Adrenal gland (tissue), 12 donors: ENCODE data around the gene KDM6B. TPM values are rescaled to one million over a fixed set of nuclear protein-coding genes. Genes with fewer than 3 reads are reported as not detected.

Experiments
- DNase-seq, 7 donors: peaks; one replicate each; pipeline ENCODE4 v3.0.0-alpha.2; 2019 to 2020
- H3K27ac ChIP-seq, 5 donors: fragments of 200-600 bp; sonication (generic) in 4 of 5; 1 replicate in 3 of 5; 2 replicates in 2 of 5; pipeline versions ENCODE4 v1.5.1 to v1.8.0; 2016 to 2020; ENCODE audit warnings: mild to moderate bottlenecking in 1 of 5
- H3K27me3 ChIP-seq: fragments of 200-600 bp; 2 replicates; pipeline ENCODE4 v1.8.0; 2021
- H3K36me3 ChIP-seq, 2 donors: fragments of 200-600 bp; replicated peaks in 1 of 2; 1 replicate in 1 of 2; 2 replicates in 1 of 2; pipeline versions ENCODE4 v1.5.1 to v1.8.0; 2018 to 2022
- H3K4me1 ChIP-seq, 2 donors: fragments of 200-600 bp; replicated peaks in 1 of 2; 1 replicate in 1 of 2; 2 replicates in 1 of 2; pipeline versions ENCODE4 v1.5.1 to v1.8.0; 2018 to 2021
- H3K4me3 ChIP-seq, 4 donors: fragments of 200-600 bp; sonication (generic) in 3 of 4; one replicate each; pipeline ENCODE4 v1.5.1; 2016 to 2018
- H3K9me3 ChIP-seq, 3 donors: fragments of 200-600 bp; sonication (generic) in 1 of 3; replicated peaks in 1 of 3; 1 replicate in 2 of 3; 2 replicates in 1 of 3; pipeline versions ENCODE4 v1.5.1 to v1.8.0; 2016 to 2021
- POLR2A ChIP-seq, 2 donors: fragments of 450-650 bp; IDR thresholded peaks; one replicate each; pipeline ENCODE4 v1.6.1; 2017; ENCODE audit warnings: antibody characterized with exemption in 2 of 2, mild to moderate bottlenecking in 2 of 2, moderate library complexity in 1 of 2
- WGBS, 4 donors: extraction: QIAGEN DNeasy Blood & Tissue Kit in 2 of 4; methylation state at CpG; one replicate each; pipeline versions ENCODE4 v1.1.5 to v1.1.7; 2013 to 2017; 5-methylcytosine and 5-hydroxymethylcytosine counted together
- intact Hi-C, 2 donors: fragments of 100-400 bp; cut with DNase I; formaldehyde crosslinking; loops; one replicate each; pipeline versions ENCODE4 v1.14.1 to v1.15.0; 2022 to 2023
- polyA plus RNA-seq, 3 donors: library from polyadenylated mRNA; stranded (reverse); fragments of 200-250 nt in 2 of 3; fragments of 350-450 nt in 1 of 3; fragmentation: Illumina TruSeq in 1 of 3; extraction: RNeasy Lipid Tissue Mini Kit (QIAGEN cat#74804) in 1 of 3; gene quantifications; one replicate each; pipeline ENCODE4 v1.2.3, GENCODE V29; 2013 to 2014
- total RNA-seq, 9 donors: library from RNA; depleted of rRNA in 4 of 9; stranded (reverse); fragments of >200 nt in 4 of 9; fragments of 120-200 nt in 1 of 9; fragmentation: NEBNext Ultra II Directional in 1 of 9; extraction: Animal tissue kit (Norgen Biotek cat#: 25700) in 1 of 9; gene quantifications; one replicate each; pipeline versions ENCODE4 v1.1.0 to v1.2.4, GENCODE V29; 2013 to 2023
- TF ChIP-seq, protein P1 (sequence below), 6 experiments: fragments of 450-650 bp in 4 of 6; fragments of 200-600 bp in 2 of 6; sonication (generic) in 1 of 6; IDR thresholded peaks; 1 replicate in 5 of 6; 2 replicates in 1 of 6; pipeline versions ENCODE4 v1.5.1 to v1.8.0; 2016 to 2021; ENCODE audit warnings: antibody characterized with exemption in 6 of 6, mild to moderate bottlenecking in 2 of 6, moderate library complexity in 1 of 6
- donor health status: healthy with polysubstance abuse.
- donor health status: Bipolar disorder and iron deficiency.
- donor health status: DM: yes; HTN: yes; CAD: no.
- donor health status: DM: no; HTN: no; CAD: no.
- donor health status: DM: no; HTN: no; CAD: no.
- donor health status: DM: yes; HTN: yes; CAD: no.

Gene KDM6B
- total and polyA plus RNA-seq, 12 donors = 2.2 to 35.9 (median 11.2) TPM

DNA sequence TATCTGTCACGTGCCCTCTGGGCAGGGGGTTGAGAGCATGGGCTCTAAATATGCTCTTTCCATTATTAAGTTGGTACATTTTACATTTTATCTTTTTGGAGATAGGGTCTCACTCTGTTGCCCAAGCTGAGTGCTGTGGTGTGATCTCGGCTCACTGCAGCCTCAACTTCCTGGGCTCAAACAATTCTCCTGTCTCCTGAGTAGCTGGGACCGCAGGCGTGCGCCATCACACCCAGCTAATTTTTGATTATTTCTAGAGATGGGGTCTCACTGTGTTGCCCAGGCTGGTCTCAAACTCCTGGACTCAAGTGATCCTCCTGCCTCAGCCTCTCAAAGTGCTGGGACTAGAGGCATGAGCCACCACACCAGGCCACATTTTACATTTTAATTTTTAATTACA lies 43.9 kb upstream of the KDM6B start:
- intact Hi-C loops = no loop called here

DNA sequence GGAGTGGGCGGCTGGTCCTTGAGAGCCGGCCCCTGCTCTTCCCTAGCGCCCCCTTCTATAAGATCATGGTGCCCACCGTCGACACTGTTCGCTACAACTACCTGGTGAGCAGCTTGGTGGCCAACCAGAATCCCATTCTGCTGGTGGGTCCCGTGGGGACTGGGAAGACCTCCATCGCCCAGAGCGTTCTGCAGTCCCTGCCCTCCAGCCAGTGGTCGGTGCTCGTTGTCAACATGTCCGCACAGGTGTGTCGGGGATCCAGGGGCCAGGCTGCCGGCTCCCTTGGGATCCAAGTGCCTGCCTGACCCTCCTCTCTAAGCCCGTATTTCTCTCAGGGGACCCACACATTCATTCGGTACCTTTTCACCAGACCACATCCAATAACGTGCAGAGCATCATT lies 41.4 kb upstream of the KDM6B start:
- Histone ChIP-seq H3K27me3 (no peaks in the 10 kb centered on the region), H3K9me3 (no peaks in the 10 kb centered on the region), H3K4me1 (no peaks in the 10 kb centered on the region), H3K27ac (no peak overlapping the region), H3K36me3 (no peaks in the 10 kb centered on the region), H3K4me3 (no peak overlapping the region)
- TF ChIP-seq, protein P1, sequence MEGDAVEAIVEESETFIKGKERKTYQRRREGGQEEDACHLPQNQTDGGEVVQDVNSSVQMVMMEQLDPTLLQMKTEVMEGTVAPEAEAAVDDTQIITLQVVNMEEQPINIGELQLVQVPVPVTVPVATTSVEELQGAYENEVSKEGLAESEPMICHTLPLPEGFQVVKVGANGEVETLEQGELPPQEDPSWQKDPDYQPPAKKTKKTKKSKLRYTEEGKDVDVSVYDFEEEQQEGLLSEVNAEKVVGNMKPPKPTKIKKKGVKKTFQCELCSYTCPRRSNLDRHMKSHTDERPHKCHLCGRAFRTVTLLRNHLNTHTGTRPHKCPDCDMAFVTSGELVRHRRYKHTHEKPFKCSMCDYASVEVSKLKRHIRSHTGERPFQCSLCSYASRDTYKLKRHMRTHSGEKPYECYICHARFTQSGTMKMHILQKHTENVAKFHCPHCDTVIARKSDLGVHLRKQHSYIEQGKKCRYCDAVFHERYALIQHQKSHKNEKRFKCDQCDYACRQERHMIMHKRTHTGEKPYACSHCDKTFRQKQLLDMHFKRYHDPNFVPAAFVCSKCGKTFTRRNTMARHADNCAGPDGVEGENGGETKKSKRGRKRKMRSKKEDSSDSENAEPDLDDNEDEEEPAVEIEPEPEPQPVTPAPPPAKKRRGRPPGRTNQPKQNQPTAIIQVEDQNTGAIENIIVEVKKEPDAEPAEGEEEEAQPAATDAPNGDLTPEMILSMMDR (IDR thresholded peaks at IDR 0.05) = no peak
- no peak for TF ChIP-seq POLR2A (IDR thresholded peaks at IDR 0.05)
- DNase-seq = no peak
- WGBS, 4 donors = 87 to 95% (median 89%) methylated on average over 17 of the region's 17 CpGs
- intact Hi-C loops = no loop called here

More for the DNA sequence above, 43.9 kb upstream of the KDM6B start:
- H3K4me1 ChIP-seq = no peaks in the 10 kb centered on the region
- H3K27me3 ChIP-seq = no peaks in the 10 kb centered on the region
- no peak for DNase-seq
- WGBS, 4 donors = 87 to 92% (median 89%) methylated on average over 5 of the region's 5 CpGs
- no peak overlapping the region for H3K4me3 ChIP-seq
- no peaks in the 10 kb centered on the region for H3K36me3 ChIP-seq
- no peaks in the 10 kb centered on the region for H3K9me3 ChIP-seq
- TF ChIP-seq, protein P1 (IDR thresholded peaks at IDR 0.05) = no peak
- TF ChIP-seq POLR2A (IDR thresholded peaks at IDR 0.05) = no peak
- H3K27ac ChIP-seq = no peak overlapping the region

DNA sequence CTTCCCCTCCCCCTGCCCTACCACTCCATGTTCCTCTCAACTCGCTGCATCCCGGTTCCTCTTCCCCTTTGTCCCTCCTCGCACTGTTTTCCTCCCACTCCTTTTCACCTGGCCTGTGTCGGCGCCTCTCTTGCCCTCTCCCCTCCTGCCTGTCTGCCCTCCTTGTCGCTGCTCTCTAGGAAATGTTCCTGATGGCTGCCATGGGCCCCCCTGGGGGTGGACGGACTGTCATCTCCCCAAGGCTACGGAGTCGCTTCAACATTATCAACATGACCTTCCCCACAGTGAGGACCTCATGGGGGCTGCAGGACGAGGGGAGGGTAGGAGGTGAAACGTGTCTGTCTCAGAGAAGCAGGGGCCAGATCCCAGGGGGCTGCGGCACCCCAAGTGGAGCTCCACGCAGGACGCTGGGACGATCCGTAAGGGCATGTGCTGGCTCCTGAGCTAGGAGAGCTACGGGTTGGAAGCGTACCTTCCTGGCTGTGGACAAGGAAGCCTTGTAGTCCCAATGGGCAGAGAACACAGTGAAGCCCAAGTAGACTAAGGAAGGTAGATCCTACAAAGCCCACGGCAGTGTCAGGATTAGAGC lies 39.8 kb upstream of the KDM6B start:
- 48 to 54% (median 50%) methylated on average over 17 to 19 of the region's 19 CpGs for WGBS, 4 donors

DNA sequence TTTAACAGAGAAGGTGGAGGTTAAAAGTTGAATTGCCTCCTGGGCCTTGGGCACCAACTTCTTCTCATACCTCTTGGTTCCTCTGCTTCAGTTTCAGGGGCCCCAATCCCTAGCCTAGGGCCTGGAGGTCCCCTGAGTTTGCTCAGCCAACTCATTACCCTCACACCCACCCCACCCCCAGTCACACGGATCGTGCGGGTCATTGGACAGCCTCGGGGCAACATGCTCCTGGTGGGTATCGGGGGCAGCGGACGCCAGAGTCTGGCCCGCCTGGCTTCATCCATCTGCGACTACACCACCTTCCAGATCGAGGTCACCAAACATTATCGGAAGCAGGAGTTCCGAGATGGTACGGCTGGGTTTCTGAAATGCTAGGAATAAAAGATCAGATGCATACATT lies 36.0 kb upstream of the KDM6B start:
- no peaks in the 10 kb centered on the region for H3K27me3 ChIP-seq
- TF ChIP-seq, protein P1 (IDR thresholded peaks at IDR 0.05) = no peak
- TF ChIP-seq POLR2A (IDR thresholded peaks at IDR 0.05) = no peak
- intact Hi-C loops = no loop called here
- 85 to 89% (median 88%) methylated on average over 13 of the region's 13 CpGs for WGBS, 4 donors
- H3K9me3 ChIP-seq = no peaks in the 10 kb centered on the region
- H3K4me1 ChIP-seq = no peaks in the 10 kb centered on the region
- H3K27ac ChIP-seq = no peak overlapping the region
- no peak for DNase-seq
- H3K36me3 ChIP-seq = no peaks in the 10 kb centered on the region
- no peak overlapping the region for H3K4me3 ChIP-seq

More for the DNA sequence above, 39.8 kb upstream of the KDM6B start:
- Histone ChIP-seq H3K27me3 (no peaks in the 10 kb centered on the region), H3K4me3 (no peak overlapping the region), H3K9me3 (no peaks in the 10 kb centered on the region), H3K36me3 (no peaks in the 10 kb centered on the region), H3K27ac (no peak overlapping the region), H3K4me1 (no peaks in the 10 kb centered on the region)
- DNase-seq = no peak
- TF ChIP-seq, protein P1 (IDR thresholded peaks at IDR 0.05) = no peak
- TF ChIP-seq POLR2A (IDR thresholded peaks at IDR 0.05) = no peak
- intact Hi-C loops = no loop called here
